HK-2 (cell line): Measurements from ENCODE around the gene MVP.
"Not testable (repeated sequence)": the region's sequence is repeated elsewhere in the genome, so short reads cannot be mapped to it uniquely, and the experiment has no call there.

Source experiments
- DNase-seq: peaks from one replicate; pipeline ENCODE4 v3.0.0-alpha.2; 2018; ENCODE audit not compliant: unreplicated experiment

Gene MVP

DNA sequence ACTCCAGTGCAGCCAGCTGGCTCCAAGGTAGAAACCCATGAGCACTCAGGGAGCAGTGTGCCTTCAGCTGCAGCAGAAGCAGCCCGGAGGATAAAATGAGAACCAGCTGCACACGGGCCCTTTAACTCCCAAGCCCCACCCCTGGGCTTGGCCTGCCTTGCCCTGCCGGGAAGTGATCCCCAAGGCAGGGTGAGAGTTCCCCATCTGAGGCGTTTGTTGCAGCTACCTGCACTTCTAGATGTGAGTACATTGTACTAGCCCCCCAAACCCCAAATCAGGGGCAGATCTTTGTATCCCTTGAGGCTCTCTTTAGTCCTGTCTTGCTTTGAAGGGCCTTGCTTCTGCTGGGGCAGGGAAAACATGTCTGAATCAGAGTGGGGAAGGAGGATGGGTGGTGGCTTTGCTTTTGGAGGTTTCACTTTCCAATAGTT is at the start of gene MVP:
Gene MVP (plus strand): TSS at position 192 of the 431 bp plus-strand sequence. CDS start 10,088 bp downstream, outside the sequence.
- DNase-seq = peak; percentile 44

DNA sequence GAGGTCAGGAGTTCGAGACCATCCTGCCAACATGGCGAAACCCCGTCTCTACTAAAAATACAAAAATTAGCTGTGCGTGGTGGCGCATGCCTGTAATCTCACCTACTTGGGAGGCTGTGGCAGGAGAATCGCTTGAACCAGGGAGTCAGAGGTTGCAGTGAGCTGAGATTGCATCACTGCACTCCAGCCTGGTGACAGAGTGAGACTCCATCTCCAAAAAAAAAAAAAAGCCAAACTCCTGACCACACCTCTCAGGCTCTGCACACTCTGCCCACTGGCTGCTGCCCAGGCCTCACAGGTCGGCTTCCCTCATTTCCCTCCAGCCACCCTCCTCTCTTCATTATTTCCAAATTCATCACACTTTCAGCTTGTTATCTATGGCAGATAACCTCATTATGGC is 47.9 kb upstream of the MVP start:
- not testable (repeated sequence) for DNase-seq

DNA sequence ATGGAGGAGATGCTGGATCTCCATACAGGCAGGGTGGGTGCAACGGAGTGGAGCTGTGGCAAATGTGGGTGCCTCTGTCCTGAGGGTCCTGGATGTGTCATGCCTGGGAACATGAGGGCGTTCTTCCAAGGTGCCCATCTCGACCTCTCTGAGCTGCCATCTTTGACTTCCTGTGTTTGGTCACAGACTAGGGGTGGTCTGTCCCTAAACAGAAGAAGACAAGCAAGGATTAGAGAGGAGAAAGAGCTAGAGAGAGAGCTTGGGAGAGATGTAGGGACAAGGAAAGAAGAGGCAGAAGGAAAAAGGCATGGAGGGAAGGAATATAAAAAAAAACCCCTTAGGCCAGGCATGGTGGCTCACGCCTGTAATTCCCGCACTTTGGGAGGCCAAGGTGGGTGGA is 45.5 kb upstream of the MVP start:
- no peak for DNase-seq

GRCh38 chr16:29775742-29776408 is 44.4 kb upstream of the MVP start:
- DNase-seq = no peak

DNA sequence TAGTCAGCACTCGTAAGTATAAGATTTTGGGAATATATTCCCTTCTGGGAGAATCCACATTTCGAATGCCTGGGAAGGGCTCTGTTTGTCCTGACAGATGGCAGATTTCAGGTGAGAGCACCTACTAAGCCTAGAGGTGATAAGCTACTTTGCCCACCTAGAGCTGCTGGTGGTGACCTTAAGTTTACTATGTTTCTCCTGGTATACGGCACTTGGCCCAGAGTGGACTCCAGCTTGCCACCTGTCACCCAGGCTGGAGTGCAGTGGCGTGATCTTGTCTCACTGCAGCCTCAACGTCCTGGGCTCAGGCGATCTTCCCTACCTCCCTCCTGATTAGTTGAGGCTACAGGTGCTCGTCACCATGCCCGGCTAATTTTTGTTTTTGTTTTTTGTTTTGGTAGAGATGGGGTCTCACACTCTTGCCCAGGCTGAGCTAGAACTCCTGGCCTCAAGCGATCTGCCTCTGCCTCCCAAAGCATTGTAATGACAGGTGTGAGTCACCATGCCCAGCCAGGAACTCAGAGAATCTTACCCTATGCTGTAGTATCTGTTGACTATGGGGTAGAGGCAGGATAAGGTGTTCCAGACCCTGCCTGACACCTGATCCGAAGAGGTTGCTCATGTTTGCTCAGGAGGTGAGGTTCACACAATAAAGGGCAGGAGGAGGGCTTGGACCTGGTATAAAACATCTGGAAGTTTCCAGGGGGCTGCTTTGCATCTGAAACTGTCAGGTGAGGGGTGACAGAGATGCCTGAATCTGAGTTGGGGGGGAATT is 42.5 kb upstream of the MVP start, which contains the start of gene ZG16:
Gene ZG16 (plus strand): TSS at position 681 of the 775 bp plus-strand sequence. CDS start 1,011 bp downstream, outside the sequence.
- no peak for DNase-seq

GRCh38 chr16:29779474-29779873 is 40.8 kb upstream of the MVP start:
- DNase-seq = no peak

DNA sequence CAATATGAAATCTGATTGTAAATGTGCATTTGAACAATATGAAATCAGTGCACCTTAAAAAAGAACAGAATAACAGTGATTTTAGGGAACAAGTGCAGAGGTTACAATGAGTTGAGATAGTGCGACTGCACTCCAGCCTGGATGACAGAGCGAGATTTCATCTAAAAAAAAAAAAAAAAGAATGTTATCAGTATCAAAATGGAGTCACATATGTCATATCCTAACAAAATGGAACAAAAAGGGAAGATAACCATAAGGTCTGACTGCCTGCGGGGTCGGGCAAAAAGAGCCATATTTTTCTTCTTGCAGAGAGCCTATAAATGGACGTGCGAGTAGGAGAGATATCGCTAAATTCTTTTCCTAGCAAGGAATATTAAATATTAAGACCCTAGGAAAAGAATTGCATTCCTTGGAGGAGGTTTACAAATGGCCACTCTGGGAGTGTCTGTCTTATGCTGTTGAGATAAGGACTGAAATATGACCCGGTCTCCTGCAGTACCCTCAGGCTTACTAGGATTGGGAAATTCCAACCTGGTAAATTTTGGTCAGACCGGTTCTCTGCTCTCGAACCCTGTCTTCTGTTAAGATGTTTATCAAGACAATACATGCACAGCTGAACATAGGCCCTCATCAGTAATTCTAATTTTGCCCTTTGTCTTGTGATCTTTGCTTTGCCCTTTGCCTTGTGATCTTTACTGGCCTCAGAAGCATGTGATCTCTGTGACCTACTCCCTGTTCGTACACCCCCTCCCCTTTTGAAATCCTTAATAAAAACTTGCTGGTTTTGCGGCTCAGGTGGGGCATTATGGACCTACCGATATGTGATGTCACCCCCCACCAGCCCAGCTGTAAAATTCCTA is 36.9 kb upstream of the MVP start:
- DNase-seq = not testable (repeated sequence)

DNA sequence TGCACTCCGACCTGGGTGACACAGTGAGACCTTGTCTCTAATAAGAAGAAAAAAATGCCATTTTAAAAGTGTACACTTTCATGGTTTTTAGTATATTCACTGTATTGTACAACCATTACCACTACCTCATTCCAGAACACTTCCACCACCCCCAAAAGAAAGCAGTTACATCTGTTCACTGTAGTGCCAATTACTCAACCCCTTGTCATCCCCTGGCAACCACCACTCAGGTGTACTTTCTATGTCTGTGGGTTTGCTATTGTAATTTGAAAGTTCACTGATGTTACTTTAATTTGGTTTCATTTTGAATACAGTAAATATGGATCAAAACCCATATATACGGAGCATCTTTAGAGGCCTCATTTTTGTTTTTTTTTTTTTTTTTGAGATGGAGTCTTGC is 36.1 kb upstream of the MVP start:
- DNase-seq = no peak

DNA sequence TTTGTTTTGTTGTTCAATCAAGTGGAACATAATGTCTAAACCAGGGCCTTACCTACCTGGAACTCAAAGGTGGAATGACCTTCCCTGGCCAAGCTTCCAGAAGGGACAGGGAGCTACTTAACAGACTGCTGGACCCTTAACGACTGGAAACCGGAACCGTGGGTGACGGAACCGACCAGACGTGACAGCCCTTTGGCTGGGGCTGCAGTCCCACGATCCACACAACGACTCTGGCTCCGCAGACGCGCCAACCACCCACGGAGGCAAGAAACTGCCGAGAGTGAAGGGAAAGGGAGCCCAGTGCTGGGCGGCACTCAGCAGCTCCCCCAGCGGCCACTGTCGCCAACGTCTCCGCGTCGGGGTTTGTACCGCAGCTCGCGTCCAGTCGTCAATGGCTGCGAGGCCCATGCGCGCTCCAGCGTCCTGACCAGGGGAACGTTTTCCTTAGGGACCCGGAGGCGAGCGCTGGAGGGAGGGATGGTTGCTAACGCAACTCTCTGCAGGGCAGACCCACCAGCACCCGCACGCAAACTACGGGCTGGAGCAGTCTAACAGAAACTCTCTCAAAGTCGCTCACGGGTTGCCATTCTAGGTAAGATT is 35.3 kb upstream of the MVP start:
- no peak for DNase-seq

GRCh38 chr16:29787155-29787554 is 33.1 kb upstream of the MVP start:
- not testable (repeated sequence) for DNase-seq

DNA sequence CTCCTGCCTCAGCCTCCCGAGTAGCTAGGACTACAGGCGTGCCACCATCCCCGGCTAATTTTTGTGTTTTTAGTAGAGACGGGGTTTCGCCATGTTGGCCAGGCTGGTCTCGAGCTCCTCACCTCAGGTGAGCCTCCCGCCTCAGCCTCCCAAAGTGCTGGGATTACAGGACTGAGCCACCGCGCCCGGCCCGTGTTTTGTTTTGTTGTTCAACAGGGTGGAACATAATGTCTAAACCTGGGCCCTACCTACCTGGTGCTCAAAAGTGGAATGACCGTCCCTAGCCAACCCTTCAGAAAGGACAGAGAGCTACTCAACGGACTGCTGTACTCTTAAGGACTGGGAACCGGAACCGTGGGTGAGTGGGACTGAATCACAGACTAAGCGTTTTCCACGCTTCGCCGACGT is 30.5 kb upstream of the MVP start:
- peak; percentile 50 for DNase-seq

- DNase-seq = peak; percentile 96
Observed at GRCh38 chr16:29790183-29790948, 29.9 kb upstream of the MVP start, which contains the start of gene KIF22. Gene KIF22 (plus strand): TSS chr16:29790751. CDS start chr16:29790760, 9 bp downstream.

- no peak for DNase-seq
Observed at GRCh38 chr16:29790949-29791844, 29.1 kb upstream of the MVP start.

DNA sequence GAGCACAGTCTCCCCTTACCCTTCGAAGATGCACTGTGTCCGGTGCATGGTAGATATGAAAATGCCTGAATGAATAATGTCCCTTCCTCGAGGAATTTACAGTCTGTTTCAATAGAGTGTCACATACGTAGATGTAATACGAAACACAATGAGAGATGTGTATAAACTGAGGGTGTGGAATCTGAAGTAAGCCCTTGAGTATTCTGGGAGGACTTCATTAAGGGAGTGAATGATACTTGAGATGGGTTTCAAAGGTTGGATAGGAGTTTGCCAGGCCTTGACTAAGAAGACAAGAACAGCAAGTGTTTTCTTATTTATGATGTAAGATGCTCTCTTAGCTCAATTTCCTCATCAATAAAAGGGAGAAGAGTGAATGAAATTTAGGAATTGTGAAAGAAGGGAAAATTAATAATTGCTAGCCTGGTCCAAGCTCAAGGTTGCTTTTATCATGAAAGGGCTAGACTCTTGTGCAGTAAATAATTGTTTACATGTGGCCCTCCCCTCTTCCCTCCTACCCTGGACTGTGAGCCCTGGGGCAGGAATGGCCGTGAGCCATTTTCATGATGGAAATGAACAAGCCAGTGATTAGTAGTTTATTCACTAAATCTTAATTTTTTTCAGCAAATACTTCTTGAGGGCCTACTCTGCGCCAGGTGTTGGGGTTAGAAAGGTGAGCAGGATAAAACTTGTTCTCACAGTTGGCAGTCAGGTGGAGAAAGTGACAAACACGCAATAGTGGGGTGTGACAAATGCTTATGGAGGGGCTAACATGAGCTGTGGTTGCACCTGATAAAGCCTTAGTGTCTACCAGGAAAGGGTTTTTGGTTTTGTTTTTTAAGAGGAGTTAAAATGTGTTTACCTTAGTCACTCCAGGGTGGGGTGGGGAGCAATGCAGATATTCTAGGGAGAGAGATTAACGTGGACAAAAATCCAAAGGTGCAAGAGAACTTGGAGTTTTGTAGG is 28.1 kb upstream of the MVP start:
- no peak for DNase-seq

GRCh38 chr16:29793153-29793552 is 27.1 kb upstream of the MVP start:
- not testable (repeated sequence) for DNase-seq

GRCh38 chr16:29794231-29794710 is 26.0 kb upstream of the MVP start:
- no peak for DNase-seq

DNA sequence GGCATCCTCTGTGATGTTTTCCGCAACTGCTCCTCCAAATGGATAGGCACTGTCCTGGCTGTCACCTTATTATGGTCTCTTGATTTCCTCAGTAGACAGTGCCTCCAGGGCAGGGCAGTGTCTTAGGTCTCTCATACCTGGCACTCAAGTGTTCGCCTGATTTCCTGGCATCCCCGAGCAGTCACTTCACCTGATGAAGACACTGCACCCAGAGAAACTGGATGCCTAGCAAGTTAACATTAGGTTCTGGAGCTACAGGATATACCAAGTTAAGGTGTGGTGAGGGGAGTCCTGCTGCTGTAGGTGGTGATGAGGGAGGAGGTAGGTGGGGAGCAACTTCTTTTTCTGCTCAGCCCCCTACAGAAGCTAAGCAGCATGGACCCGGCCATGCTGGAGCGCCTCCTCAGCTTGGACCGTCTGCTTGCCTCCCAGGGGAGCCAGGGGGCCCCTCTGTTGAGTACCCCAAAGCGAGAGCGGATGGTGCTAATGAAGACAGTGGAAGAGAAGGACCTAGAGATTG is 17.8 kb upstream of the MVP start:
- DNase-seq = no peak

DNA sequence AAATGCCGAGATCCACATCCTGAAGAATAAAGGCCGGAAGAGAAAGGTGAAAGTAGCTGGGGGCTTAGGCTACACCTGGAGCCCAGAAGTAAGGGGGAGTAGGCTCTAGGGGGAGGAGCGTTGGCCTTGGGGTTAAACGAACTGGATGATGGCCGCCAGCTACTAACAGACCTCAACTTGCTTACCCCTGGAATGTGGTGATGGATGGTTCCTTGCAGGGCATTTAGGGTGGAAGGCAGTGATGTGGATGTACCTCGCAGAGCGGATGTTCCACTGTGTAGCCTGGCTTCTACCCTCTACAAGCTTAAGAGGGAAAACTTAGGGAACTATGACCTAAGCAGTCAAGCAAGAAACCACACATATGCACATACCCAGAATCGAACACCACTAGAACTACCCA is 16.2 kb upstream of the MVP start:
- DNase-seq = no peak
